ENCODE results near the gene KRTAP12-3. TPM values are rescaled to one million over a fixed set of nuclear protein-coding genes. Genes with fewer than 3 reads are reported as not detected.
"Not testable (repeated sequence)": the region's sequence is repeated elsewhere in the genome, so short reads cannot be mapped to it uniquely, and the experiment has no call there.

KRTAP12-3 gene
- not detected for total RNA-seq

DNA sequence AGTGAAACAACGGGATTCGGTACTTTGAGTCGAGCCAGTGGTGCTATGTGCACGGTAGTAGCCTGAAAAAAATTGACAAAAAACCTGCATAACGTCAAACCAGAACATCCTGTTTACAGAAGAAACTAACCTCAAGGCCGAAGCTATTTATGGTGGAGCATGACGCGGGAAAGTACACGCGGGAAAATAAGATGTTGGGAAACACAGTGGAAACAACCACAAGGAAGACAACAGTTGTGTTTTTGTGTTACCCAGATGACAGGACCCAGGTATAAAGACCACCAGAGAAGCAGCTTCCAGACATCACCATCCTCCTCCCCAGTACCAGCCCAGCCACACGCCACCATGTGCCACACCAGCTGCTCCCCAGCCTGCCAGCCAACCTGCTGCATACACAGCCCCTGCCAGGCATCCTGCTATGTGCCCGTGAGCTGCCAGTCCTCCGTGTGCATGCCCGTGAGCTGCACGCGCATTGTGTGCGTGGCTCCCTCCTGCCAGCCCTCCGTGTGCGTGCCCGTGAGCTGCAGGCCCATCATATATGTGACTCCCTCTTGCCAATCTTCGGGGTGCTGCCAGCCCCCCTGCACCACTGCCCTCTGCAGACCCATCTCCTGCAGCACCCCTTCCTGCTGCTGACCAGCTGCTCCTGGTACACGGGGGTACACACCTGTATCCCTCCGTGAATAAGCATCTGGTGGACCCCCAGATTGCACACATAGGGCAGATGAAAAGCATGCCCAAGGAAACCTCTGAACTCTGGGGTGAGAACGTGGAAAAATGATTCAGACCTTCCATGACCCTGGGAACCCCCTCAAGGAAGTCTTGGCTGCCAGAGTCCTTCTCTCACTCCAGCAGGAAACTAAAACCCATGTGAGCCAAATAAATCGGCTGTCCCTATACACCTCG lies at the start of gene KRTAP12-3:
KRTAP12-3 (plus strand) TSS at position 298 of the 906 bp plus-strand sequence; CDS start at position 346, 48 bp downstream.
- no peak for TF ChIP-seq CTCF (IDR thresholded peaks at IDR 0.05)
- peaks cover 0 to 9% of the 10 kb centered on the region in 2 donors for H3K9me3 ChIP-seq
- no peaks in the 10 kb centered on the region for H3K27me3 ChIP-seq
- H3K4me1 ChIP-seq, result no peaks in the 10 kb centered on the region
- H3K36me3 ChIP-seq, result no peaks in the 10 kb centered on the region
- no peak for DNase-seq (ENCODE audit: low spot score)
- no peak within 1 kb of the TSS for H3K4me3 ChIP-seq
- H3K27ac ChIP-seq, result no peak within 1 kb of the TSS

GRCh38 chr21:44609193-44609592 lies 48.5 kb upstream of the KRTAP12-3 start:
- H3K27me3 ChIP-seq, result no peaks in the 10 kb centered on the region
- no peak for DNase-seq (ENCODE audit: low spot score)
- TF ChIP-seq CTCF (IDR thresholded peaks at IDR 0.05), result no peak

GRCh38 chr21:44610157-44610843 lies 47.4 kb upstream of the KRTAP12-3 start:
- not testable (repeated sequence) for H3K4me1 ChIP-seq; H3K27me3 ChIP-seq; H3K27ac ChIP-seq; H3K4me3 ChIP-seq; DNase-seq (ENCODE audit: low spot score); H3K36me3 ChIP-seq
- peaks cover 7 to 15% of the 10 kb centered on the region in 2 donors for H3K9me3 ChIP-seq

More at GRCh38 chr21:44609193-44609592, 48.5 kb upstream of the KRTAP12-3 start:
- peaks cover 7 to 15% of the 10 kb centered on the region in 2 donors for H3K9me3 ChIP-seq
- no peaks in the 10 kb centered on the region for H3K4me1 ChIP-seq
- H3K27ac ChIP-seq, result no peak overlapping the region
- H3K4me3 ChIP-seq, result no peak overlapping the region
- no peaks in the 10 kb centered on the region for H3K36me3 ChIP-seq

DNA sequence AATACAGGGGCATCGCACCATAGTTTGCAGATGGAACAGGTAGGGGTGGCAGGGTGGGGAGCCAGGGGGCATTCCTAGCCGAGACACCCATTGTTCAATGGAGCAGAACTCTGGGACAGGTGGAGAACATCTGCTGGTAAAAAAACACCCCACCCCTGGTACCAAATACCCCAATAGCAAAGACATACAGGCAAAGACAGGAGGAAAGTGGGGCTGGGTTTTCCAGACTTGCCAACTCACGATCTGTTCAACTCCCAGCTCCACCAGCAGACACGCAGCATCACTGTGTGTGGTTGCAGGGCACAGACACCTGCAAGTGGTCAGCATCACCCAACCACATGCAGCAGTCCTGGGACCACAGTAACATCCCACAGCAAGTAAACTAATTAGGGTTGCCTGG lies 46.2 kb upstream of the KRTAP12-3 start:
- H3K4me3 ChIP-seq, result no peak overlapping the region

GRCh38 chr21:44612029-44612486 lies 45.7 kb upstream of the KRTAP12-3 start, which contains the start of gene KRTAP10-8:
TSS of gene KRTAP10-8 (plus strand) at chr21:44612079. CDS start at chr21:44612101, 22 bp downstream.
- Histone ChIP-seq H3K4me1 (no peaks in the 10 kb centered on the region), H3K27ac (no peak within 1 kb of the TSS), H3K27me3 (no peaks in the 10 kb centered on the region), H3K36me3 (no peaks in the 10 kb centered on the region), H3K9me3 (peaks cover 7 to 15% of the 10 kb centered on the region in 2 donors), H3K4me3 (no peak within 1 kb of the TSS)
- DNase-seq (ENCODE audit: low spot score), result no peak
- no peak for TF ChIP-seq CTCF (IDR thresholded peaks at IDR 0.05)

More for the DNA sequence above, 46.2 kb upstream of the KRTAP12-3 start:
- Histone ChIP-seq H3K9me3 (peaks cover 7 to 15% of the 10 kb centered on the region in 2 donors), H3K4me1 (no peaks in the 10 kb centered on the region), H3K27ac (no peak overlapping the region), H3K27me3 (no peaks in the 10 kb centered on the region), H3K36me3 (no peaks in the 10 kb centered on the region)
- no peak for TF ChIP-seq CTCF (IDR thresholded peaks at IDR 0.05)
- DNase-seq (ENCODE audit: low spot score), result no peak
